H1 (cell line): Measurements from ENCODE around the gene VCP. TPM values are rescaled to one million over a fixed set of nuclear protein-coding genes. Genes with fewer than 3 reads are reported as not detected.

ENCODE experiments used
- CTCF ChIA-PET: fragments of 300-600 bp; sonication (Branson Sonifier 250); formaldehyde crosslinking; loops from one replicate; lab custom pipeline; 2021; ENCODE audit not compliant: partially characterized antibody; lab: Charles Lee
- POLR2A ChIA-PET: fragments of 300-600 bp; sonication (Branson Sonifier 250); formaldehyde crosslinking; loops from one replicate; lab custom pipeline; 2021; ENCODE audit warnings: inconsistent platforms; ENCODE audit not compliant: partially characterized antibody; lab: Charles Lee
- DNase-seq, 2 experiments: peaks; one replicate each; pipeline versions ENCODE4 v3.0.0 to v3.0.0-alpha.2; 2010 to 2022; ENCODE audit warnings: low spot score in 2 of 2, low read depth in 1 of 2, mixed read lengths in 1 of 2
- FAIRE-seq: peaks from 2 replicates; lab custom pipeline; 2011; peaks lifted over from hg19 to GRCh38; lab: Jason Lieb, UNC
- H2AFZ ChIP-seq: 2 replicates; pipeline ENCODE4 v1.8.1; 2012; ENCODE audit warnings: low read length, inconsistent platforms
- H2AK5ac ChIP-seq: 2 replicates; pipeline ENCODE4 v1.6.1; 2013; ENCODE audit warnings: low read depth, low read length
- H2BK120ac ChIP-seq: replicated peaks from 2 replicates; pipeline ENCODE3; 2013; ENCODE audit warnings: low read depth, low read length, inconsistent platforms
- H2BK12ac ChIP-seq: 2 replicates; pipeline ENCODE4 v1.6.1; 2013; ENCODE audit warnings: low read depth, low read length
- H2BK15ac ChIP-seq: 2 replicates; pipeline ENCODE4 v1.6.1; 2013; ENCODE audit warnings: low read length
- H2BK20ac ChIP-seq: 2 replicates; pipeline ENCODE4 v1.6.1; 2013; ENCODE audit warnings: low read length
- H2BK5ac ChIP-seq: 2 replicates; pipeline ENCODE4 v1.6.1; 2013; ENCODE audit warnings: low read depth, low read length
- H3K14ac ChIP-seq: 2 replicates; pipeline ENCODE4 v1.6.1; 2013; ENCODE audit warnings: inconsistent platforms; ENCODE audit not compliant: insufficient read length
- H3K18ac ChIP-seq: 2 replicates; pipeline ENCODE4 v1.6.1; 2013; ENCODE audit warnings: low read length; ENCODE audit errors: extremely low read depth
- H3K23ac ChIP-seq: 2 replicates; pipeline ENCODE4 v1.6.1; 2013; ENCODE audit warnings: inconsistent platforms; ENCODE audit not compliant: insufficient read length
- H3K23me2 ChIP-seq: 2 replicates; pipeline ENCODE4 v1.6.1; 2013; ENCODE audit warnings: low read depth, low read length
- H3K27ac ChIP-seq: 2 replicates; pipeline ENCODE4 v1.6.1; 2011; ENCODE audit warnings: low read depth, low read length, inconsistent platforms
- H3K27me3 ChIP-seq, 4 experiments: replicated peaks in 1 of 4; 1 replicate in 1 of 4; 2 replicates in 3 of 4; pipeline versions ENCODE4 v1.6.1 to v1.8.1; 2011 to 2013; ENCODE audit warnings: low read length in 3 of 4, mild to moderate bottlenecking in 3 of 4, inconsistent platforms in 2 of 4, mixed read lengths in 2 of 4, moderate library complexity in 1 of 4; ENCODE audit not compliant: control insufficient read depth in 3 of 4, insufficient read depth in 3 of 4; ENCODE audit errors: extremely low read depth in 1 of 4
- H3K36me3 ChIP-seq, 4 experiments: 2 replicates each; pipeline versions ENCODE4 v1.6.1 to v1.8.1; 2011 to 2013; ENCODE audit warnings: mild to moderate bottlenecking in 4 of 4, low read length in 3 of 4, moderate library complexity in 2 of 4, control low read depth in 1 of 4, inconsistent platforms in 1 of 4; ENCODE audit not compliant: insufficient read depth in 4 of 4, control insufficient read depth in 2 of 4
- H3K4ac ChIP-seq: replicated peaks from 2 replicates; pipeline ENCODE3; 2013; ENCODE audit warnings: low read length, low read depth, mixed read lengths, inconsistent platforms; ENCODE audit not compliant: insufficient read length
- H3K4me1 ChIP-seq, 4 experiments: replicated peaks in 1 of 4; 1 replicate in 1 of 4; 2 replicates in 3 of 4; pipeline versions ENCODE4 v1.6.1 to v1.8.1; 2011 to 2013; ENCODE audit warnings: low read length in 3 of 4, inconsistent platforms in 2 of 4, mixed read lengths in 1 of 4; ENCODE audit not compliant: insufficient read depth in 4 of 4, control insufficient read depth in 3 of 4
- H3K4me2 ChIP-seq, 2 experiments: 2 replicates each; pipeline versions ENCODE4 v1.6.1 to v1.8.1; 2011 to 2013; ENCODE audit warnings: low read depth in 2 of 2, low read length in 2 of 2, control low read depth in 1 of 2, inconsistent platforms in 1 of 2, mild to moderate bottlenecking in 1 of 2; ENCODE audit not compliant: insufficient read depth in 1 of 2
- H3K4me3 ChIP-seq, 4 experiments: fragments of 200-600, 300-600 bp in 1 of 4; sonication (generic), shearing (Covaris generic), sonication (Bioruptor Twin) in 1 of 4; 2 replicates each; pipeline versions ENCODE4 v1.5.1 to v1.8.1; 2011 to 2016; ENCODE audit warnings: low read length in 4 of 4, low read depth in 3 of 4, control low read depth in 2 of 4, inconsistent platforms in 2 of 4, mild to moderate bottlenecking in 2 of 4, mixed read lengths in 1 of 4, moderate library complexity in 1 of 4; ENCODE audit not compliant: insufficient read depth in 2 of 4; ENCODE audit errors: extremely low read depth in 1 of 4
- H3K56ac ChIP-seq: replicated peaks from 2 replicates; pipeline ENCODE3; 2013; ENCODE audit warnings: low read depth, mild to moderate bottlenecking, mixed read lengths, low read length, inconsistent platforms; ENCODE audit not compliant: insufficient read length
- H3K79me1 ChIP-seq: 2 replicates; pipeline ENCODE4 v1.6.1; 2013; ENCODE audit warnings: low read depth, low read length, control low read depth
- H3K79me2 ChIP-seq, 2 experiments: 2 replicates each; pipeline versions ENCODE4 v1.6.1 to v1.8.1; 2012 to 2013; ENCODE audit warnings: low read length in 2 of 2, mild to moderate bottlenecking in 2 of 2, inconsistent platforms in 1 of 2; ENCODE audit not compliant: insufficient read depth in 2 of 2, control insufficient read depth in 1 of 2
- H3K9ac ChIP-seq, 4 experiments: replicated peaks in 1 of 4; 1 replicate in 1 of 4; 2 replicates in 3 of 4; pipeline versions ENCODE4 v1.6.1 to v1.8.1; 2011 to 2013; ENCODE audit warnings: low read depth in 3 of 4, low read length in 3 of 4, control low read depth in 2 of 4, mild to moderate bottlenecking in 2 of 4, moderate library complexity in 2 of 4, inconsistent platforms in 1 of 4; ENCODE audit errors: extremely low read depth in 1 of 4
- H3K9me3 ChIP-seq, 2 experiments: 2 replicates each; pipeline versions ENCODE4 v1.6.1 to v1.8.1; 2012 to 2013; ENCODE audit warnings: mild to moderate bottlenecking in 2 of 2, moderate library complexity in 2 of 2, control low read depth in 1 of 2, inconsistent platforms in 1 of 2, low read depth in 1 of 2, low read length in 1 of 2, mixed read lengths in 1 of 2; ENCODE audit not compliant: insufficient read depth in 2 of 2
- H4K20me1 ChIP-seq, 2 experiments: replicated peaks in 1 of 2; 2 replicates each; pipeline versions ENCODE3 to v1.8.1; 2011 to 2013; ENCODE audit warnings: inconsistent platforms in 2 of 2, low read length in 2 of 2, mild to moderate bottlenecking in 1 of 2; ENCODE audit not compliant: insufficient read depth in 2 of 2, control insufficient read depth in 1 of 2
- H4K5ac ChIP-seq: 2 replicates; pipeline ENCODE4 v1.6.1; 2013; ENCODE audit warnings: low read length, low read depth, mixed read lengths, inconsistent platforms; ENCODE audit not compliant: insufficient read length
- H4K8ac ChIP-seq: 2 replicates; pipeline ENCODE4 v1.8.0; 2013; ENCODE audit warnings: mild to moderate bottlenecking, moderate library complexity, low read length, inconsistent platforms; ENCODE audit not compliant: insufficient read depth; ENCODE audit errors: extremely low read depth
- H4K91ac ChIP-seq: replicated peaks from 2 replicates; pipeline ENCODE3; 2013; ENCODE audit warnings: low read length, mixed read lengths, inconsistent platforms; ENCODE audit not compliant: insufficient read length
- ATF2 ChIP-seq: IDR thresholded peaks from 2 replicates; pipeline ENCODE4 v1.6.1; 2012; ENCODE audit warnings: low read length, inconsistent platforms
- CBX8 ChIP-seq: fragments of 300-800, 300-1000 bp; sonication (generic); IDR thresholded peaks from 2 replicates; pipeline ENCODE4 v1.7.1; 2016; ENCODE audit warnings: low read depth, low read length, borderline replicate concordance
- CREB1 ChIP-seq: IDR thresholded peaks from 2 replicates; pipeline ENCODE4 v1.6.1; 2012; ENCODE audit warnings: inconsistent platforms
- E2F6 ChIP-seq: IDR thresholded peaks from 2 replicates; pipeline ENCODE4 v1.6.1; 2012; ENCODE audit warnings: inconsistent platforms
- EP300 ChIP-seq, 2 experiments: IDR thresholded peaks; 1 replicate in 1 of 2; 2 replicates in 1 of 2; pipeline ENCODE4 v1.6.1; 2011 to 2012; ENCODE audit warnings: low read depth in 2 of 2, low read length in 2 of 2, mild to moderate bottlenecking in 2 of 2, borderline replicate concordance in 1 of 2, inconsistent platforms in 1 of 2, moderate library complexity in 1 of 2
- JUND ChIP-seq: IDR thresholded peaks from 2 replicates; pipeline ENCODE4 v1.6.1; 2011; ENCODE audit warnings: mild to moderate bottlenecking, improper control_type of control experiment, low read length
- KDM5A ChIP-seq: fragments of 200-600 bp; IDR thresholded peaks from 2 replicates; pipeline ENCODE4 v1.7.1; 2012; ENCODE audit warnings: mild to moderate bottlenecking, low read length, inconsistent platforms, mixed read lengths
- MAFK ChIP-seq: IDR thresholded peaks from 2 replicates; pipeline ENCODE4 v1.6.1; 2012; ENCODE audit warnings: low read depth, mild to moderate bottlenecking, improper control_type of control experiment, low read length
- RAD21 ChIP-seq, 2 experiments: IDR thresholded peaks in 1 of 2; conservative IDR thresholded peaks in 1 of 2; 2 replicates each; pipeline ENCODE4 v1.6.1; 2011; ENCODE audit warnings: low read depth in 2 of 2, low read length in 2 of 2, improper control_type of control experiment in 1 of 2, inconsistent platforms in 1 of 2, mild to moderate bottlenecking in 1 of 2, moderate library complexity in 1 of 2
- SAP30 ChIP-seq: fragments of 300-600 bp; sonication (generic); IDR thresholded peaks from 2 replicates; pipeline ENCODE4 v1.7.1; 2012; ENCODE audit warnings: low read length, moderate library complexity, mild to moderate bottlenecking, inconsistent platforms; ENCODE audit not compliant: insufficient read depth, insufficient replicate concordance
- TEAD4 ChIP-seq: IDR thresholded peaks from 2 replicates; pipeline ENCODE4 v1.6.1; 2012; ENCODE audit warnings: low read depth, low read length, inconsistent platforms, mixed read lengths
- WGBS, 2 experiments: shearing (Covaris generic) in 1 of 2; methylation state at CpG; one replicate each; pipeline versions ENCODE4 v1.1.6 to v1.1.7; 2013 to 2015; ENCODE audit warnings: low lambda C conversion rate in 2 of 2, mixed read lengths in 2 of 2, inconsistent platforms in 1 of 2, low coverage in 1 of 2, missing lambda C conversion rate in 1 of 2; ENCODE audit not compliant: insufficient replicate concordance in 2 of 2, insufficient coverage in 1 of 2, insufficient read length in 1 of 2; ENCODE audit errors: extremely low coverage in 1 of 2, missing lambda C conversion rate in 1 of 2; 5-methylcytosine and 5-hydroxymethylcytosine counted together
- polyA plus RNA-seq, 7 experiments: library from polyadenylated mRNA; depleted of rRNA in 3 of 7; stranded (reverse) in 5 of 7; unstranded in 2 of 7; fragments of >200 nt in 5 of 7; fragments of 200-250 nt in 2 of 7; gene quantifications; 1 replicate in 5 of 7; 2 replicates in 1 of 7; 4 replicates in 1 of 7; pipeline versions ENCODE4 v1.2.1 to v1.2.3, GENCODE V29; 2011 to 2013; ENCODE audit warnings: missing spikeins in 2 of 7, mixed read lengths in 2 of 7
- total RNA-seq: library from RNA; stranded (reverse); fragmentation: NEBNext Ultra II Directional; extraction: Animal tissue kit (Norgen Biotek cat#: 25700); gene quantifications from 2 replicates; pipeline ENCODE4 v1.2.1, GENCODE V29; 2021

The VCP gene
- total and polyA plus RNA-seq, 2 of the 8 experiments (the other 6 are each of a cell fraction or from before 2014, with no cell fraction given), result 173 to 375 TPM

- H3K36me3 ChIP-seq, result peaks cover 46 to 62% (median 60%) of the 10 kb centered on the region in 4 experiments
- TF ChIP-seq CREB1 (no peak), CBX8 (no peak), RAD21 (IDR thresholded peaks at IDR 0.05 in 1 of 2, conservative IDR thresholded peaks at IDR 0.05 in 1 of 2; ENCODE audit: low read depth in 2 of 2, low read length in 2 of 2) (no peak), ATF2 (no peak), JUND (no peak), KDM5A (no peak), EP300 (IDR thresholded peaks at IDR 0.05; ENCODE audit: borderline replicate concordance in 1 of 2, low read depth in 2 of 2, low read length in 2 of 2) (no peak), TEAD4 (no peak), SAP30 (no peak), MAFK (no peak), E2F6 (no peak)
Measured at GRCh38 chr9:35067056-35067455, 5.4 kb downstream of the VCP start.

More at GRCh38 chr9:35067056-35067455, 5.4 kb downstream of the VCP start:
- Histone ChIP-seq H3K79me2 (peaks cover 38 to 53% of the 10 kb centered on the region in 2 experiments), H3K4me3 (no peak overlapping the region), H2AK5ac (no peak overlapping the region), H2BK20ac (no peak overlapping the region), H3K18ac (no peak overlapping the region), H3K27ac (no peak overlapping the region), H3K27me3 (no peaks in the 10 kb centered on the region), H2BK12ac (no peak overlapping the region), H4K20me1 (peaks cover 22 to 42% of the 10 kb centered on the region in 2 experiments), H4K8ac (no peak overlapping the region), H3K4me2 (no peak overlapping the region), H4K91ac (no peak overlapping the region), H2BK120ac (no peak overlapping the region), H3K9ac (no peak overlapping the region), H3K14ac (no peak overlapping the region), H2BK5ac (no peak overlapping the region), H3K9me3 (no peaks in the 10 kb centered on the region), H3K23me2 (peaks cover 3% of the 10 kb centered on the region; the same call in 1 of the 2 replicates), H3K4me1 (peaks cover 4 to 10% (median 6%) of the 10 kb centered on the region in 4 experiments), H3K79me1 (peaks cover 3% of the 10 kb centered on the region), H3K23ac (no peak overlapping the region), H3K56ac (no peak overlapping the region), H3K4ac (no peak overlapping the region), H4K5ac (no peak overlapping the region), H2BK15ac (no peak overlapping the region), H2AFZ (no peak overlapping the region)
- ChIA-PET CTCF (interaction anchor here (1.1 to 9.4 kb wide), 4 partner anchors 9 to 349 kb away, joined by 3 to 50 read pairs (median 4); no protein-coding TSS in a partner anchor), POLR2A (interaction anchor here (1.2 to 17.6 kb wide), 6 partner anchors 10 to 73 kb away, joined by 3 to 440 read pairs (median 6); partner anchors contain the start of genes FANCG, PIGO and STOML2)
- DNase-seq (no peak), FAIRE-seq (no peak)
- WGBS, 2 experiments, result 95% methylated on average over 1 of the region's 1 CpG; no CpG with 5 or more reads in 1 of the 2 experiments
